HG03520 (cell line): ENCODE data around the gene BNC2.

ENCODE experiments used
- ATAC-seq: cut with Tn5 transposase; IDR thresholded peaks from one replicate; pipeline ENCODE4 v1.9.1; 2021; ENCODE audit warnings: mild to moderate bottlenecking, moderate library complexity; ENCODE audit not compliant: unreplicated experiment

Gene BNC2

GRCh38 chr9:16611983-16612382, 258.5 kb downstream of the BNC2 start:
- ATAC-seq: no peak

GRCh38 chr9:16611001-16611400, 259.5 kb downstream of the BNC2 start:
- no peak for ATAC-seq

DNA sequence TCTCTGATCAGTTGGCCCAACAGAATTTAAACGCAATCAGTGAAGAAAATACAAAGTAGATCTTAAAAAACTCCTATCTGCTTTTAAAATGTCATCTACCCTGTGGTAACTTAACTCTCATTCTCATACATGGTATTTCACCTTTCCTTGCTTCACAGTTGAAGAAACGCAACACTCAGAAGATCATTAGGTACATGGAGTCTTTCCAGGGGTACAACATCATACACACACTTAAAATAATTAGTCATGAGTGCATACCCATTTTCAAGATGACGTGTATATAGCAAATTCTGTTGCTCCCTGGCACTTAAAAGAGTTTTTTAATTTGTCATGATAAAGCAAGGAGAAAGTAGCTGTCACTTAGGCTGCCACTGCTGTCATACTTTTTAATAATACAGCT, 259.9 kb downstream of the BNC2 start:
- ATAC-seq: no peak

- no peak for ATAC-seq
Observed at GRCh38 chr9:16608906-16609305, 261.6 kb downstream of the BNC2 start.

GRCh38 chr9:16602494-16602893, 268.0 kb downstream of the BNC2 start:
- no peak for ATAC-seq

DNA sequence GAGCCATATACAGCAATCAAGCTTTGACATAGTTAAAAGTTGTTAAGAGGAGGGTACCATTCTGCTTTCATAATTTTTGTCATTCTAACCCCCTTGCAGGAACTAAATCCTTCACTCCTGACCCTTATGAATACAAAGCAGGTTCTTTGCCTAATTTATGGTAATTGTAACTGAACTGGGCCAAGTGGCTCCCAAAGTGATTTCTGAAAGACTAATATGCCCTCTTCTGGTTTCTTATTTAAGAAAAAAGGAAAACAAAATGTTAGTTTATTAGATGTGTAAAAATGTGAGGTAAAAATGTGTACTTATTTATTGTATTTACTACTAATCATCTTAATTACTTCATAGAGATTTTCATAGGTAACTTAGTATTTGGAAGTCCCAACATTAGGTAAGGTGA, 268.5 kb downstream of the BNC2 start:
- no peak for ATAC-seq

DNA sequence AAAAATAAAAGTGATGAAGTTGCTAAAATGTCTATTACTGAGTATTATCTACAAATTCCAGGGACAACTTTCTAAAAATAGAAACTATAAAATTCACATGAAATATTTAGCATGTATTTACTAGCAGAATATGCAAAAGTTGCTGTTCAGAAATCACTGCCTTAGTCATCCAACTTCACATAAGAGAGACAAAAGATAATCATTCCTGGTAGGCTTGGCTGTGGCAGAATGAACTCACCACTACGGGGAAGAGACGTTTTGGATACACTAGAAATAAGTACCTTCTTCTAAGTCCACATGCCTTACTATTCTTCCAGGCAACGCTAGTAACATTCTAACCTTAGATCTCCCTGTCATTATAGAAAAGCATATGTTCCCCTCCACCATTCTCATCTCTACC, 272.2 kb downstream of the BNC2 start:
- ATAC-seq: no peak

- no peak for ATAC-seq
Observed at GRCh38 chr9:16597136-16597535, 273.3 kb downstream of the BNC2 start.

DNA sequence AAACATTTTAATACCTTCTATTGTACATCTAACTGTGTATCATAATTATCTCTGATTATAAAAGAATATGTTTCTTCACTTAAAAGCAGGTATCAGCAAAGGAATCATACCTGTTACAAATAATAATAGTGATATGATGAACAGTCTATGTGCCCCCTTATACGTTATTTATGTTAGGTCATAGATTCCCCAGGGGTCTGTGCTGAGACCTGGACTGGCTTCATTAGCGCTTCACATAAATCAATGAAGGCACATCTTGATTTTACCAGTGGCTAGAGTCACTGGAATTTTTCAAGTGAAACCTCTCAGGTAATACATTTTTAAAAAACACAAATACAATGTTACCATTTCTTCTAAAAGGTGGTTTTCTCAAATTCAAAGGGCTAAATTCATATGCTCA, 275.2 kb downstream of the BNC2 start:
- no peak for ATAC-seq

DNA sequence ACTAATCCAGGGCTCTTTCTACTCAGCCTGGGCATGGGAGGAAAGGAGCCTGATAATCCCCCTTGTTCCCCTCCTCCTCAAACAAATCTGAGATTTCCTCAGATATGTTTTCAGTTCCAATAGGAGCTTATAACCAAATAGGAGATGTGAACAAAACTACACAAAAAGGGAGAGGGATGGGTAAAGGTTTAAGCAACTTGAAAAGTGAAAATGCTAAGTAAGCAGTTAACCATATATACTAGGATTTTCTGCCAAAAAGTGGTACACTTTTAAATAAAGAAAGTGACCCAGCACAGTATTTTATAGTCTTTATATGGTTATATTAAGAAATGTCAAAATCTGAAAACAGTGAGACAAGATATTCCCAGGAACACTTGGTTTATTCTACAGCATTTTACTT, 275.7 kb downstream of the BNC2 start:
- no peak for ATAC-seq

DNA sequence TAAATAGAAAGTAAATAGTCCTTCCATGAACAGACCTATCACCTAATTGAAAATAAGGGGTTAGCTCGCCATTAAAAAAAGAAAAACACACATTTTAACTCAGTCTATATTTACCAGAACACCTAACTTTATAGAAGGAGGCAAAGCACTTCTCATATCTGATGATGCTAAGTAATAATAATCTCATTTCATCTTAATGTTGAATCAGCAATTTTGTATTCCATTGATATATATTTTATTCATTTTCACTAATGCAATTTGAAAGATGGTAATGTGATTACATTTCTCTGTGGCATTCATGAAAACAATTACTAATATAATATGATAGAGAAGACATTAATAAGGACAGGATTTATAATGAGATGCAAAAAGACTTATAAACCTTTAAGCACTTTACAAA, 276.7 kb downstream of the BNC2 start:
- ATAC-seq: no peak

- ATAC-seq: no peak
Observed at GRCh38 chr9:16591092-16591491, 279.4 kb downstream of the BNC2 start.

DNA sequence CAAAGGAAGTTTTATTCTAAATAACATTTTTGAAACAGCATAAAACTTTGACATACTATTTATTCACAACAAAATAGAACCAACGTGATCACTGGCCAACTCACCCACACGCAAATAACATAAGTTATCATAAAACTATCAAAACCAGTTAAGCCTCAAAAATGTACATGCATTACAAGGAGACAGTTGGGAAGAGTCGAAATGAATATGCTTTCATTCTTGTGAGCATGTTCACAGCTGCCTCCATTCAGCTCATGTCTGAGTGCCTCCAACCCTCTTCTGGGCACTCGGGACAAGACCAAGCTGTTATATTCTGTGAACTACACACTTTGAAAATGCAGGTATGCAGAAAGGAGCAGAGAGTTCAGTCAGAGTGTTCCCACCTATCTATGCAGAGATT, 284.9 kb downstream of the BNC2 start:
- ATAC-seq: no peak

- no peak for ATAC-seq
Observed at GRCh38 chr9:16579872-16580432, 290.5 kb downstream of the BNC2 start.

DNA sequence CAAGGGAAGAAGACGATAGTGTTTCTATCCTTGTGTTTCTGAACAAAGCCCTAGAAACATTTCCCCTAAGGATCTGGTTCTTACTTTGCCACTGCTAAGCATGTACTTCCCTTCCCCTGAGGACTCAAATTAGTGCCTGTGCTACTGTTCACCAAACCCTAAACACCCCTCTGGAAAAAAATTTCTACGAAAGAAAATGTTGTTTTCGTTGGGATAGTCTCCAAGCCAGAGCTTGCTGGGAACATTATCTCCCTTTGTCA, 294.6 kb downstream of the BNC2 start:
- ATAC-seq: no peak

GRCh38 chr9:16575142-16575985, 295.1 kb downstream of the BNC2 start:
- ATAC-seq: no peak

- no peak for ATAC-seq
Observed at GRCh38 chr9:16572005-16572734, 298.3 kb downstream of the BNC2 start.

DNA sequence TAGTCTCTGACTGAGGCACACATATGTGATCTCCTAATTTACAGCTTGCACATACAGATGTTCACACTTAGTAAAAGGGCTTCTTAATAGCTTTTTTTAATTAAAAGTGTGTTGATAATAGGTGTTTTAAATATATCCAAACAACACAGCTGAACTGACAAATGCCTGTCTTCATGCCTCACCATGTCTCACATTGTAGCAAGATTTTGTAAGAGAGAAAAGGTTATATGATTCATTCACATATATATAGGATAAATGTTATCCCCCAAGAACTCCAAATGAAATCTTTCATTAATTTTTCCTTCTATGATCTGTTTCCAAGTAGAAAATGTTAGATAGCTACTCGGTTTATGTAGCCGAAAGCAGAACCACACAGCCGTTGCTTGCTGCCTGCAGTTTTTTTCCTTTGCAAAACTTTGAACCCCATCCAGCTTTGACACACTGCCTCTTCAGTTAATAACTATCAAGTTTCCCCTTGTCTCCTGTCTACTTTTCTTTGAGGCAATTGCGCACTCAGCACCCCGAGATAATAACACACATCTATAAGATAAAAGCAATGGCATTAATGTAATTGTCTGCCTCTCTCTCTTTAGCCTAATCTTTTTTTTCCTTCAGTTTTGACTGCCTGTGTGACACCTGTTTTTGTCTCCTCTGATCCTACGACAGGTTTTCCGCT, 299.2 kb downstream of the BNC2 start:
- no peak for ATAC-seq

GRCh38 chr9:16563446-16563845, 307.0 kb downstream of the BNC2 start:
- no peak for ATAC-seq

DNA sequence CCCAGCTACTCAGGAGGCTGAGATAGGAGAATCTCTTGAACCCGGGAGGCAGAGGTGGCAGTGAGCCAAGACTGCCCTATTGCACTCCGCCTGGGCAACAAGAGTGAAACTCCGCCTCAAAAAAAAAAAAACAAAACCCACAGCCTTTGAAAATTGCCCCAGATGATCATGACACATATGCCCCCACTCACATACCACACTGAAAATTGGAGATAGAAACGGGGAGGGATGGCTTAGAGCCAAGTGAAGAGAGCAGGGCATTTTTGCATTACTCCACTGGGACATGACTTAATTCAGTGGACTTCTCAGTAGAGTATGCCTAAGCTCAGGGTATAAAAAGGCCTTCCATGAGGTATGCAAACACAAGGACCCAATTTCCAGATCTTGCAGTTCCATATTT, 309.3 kb downstream of the BNC2 start:
- ATAC-seq: no peak

DNA sequence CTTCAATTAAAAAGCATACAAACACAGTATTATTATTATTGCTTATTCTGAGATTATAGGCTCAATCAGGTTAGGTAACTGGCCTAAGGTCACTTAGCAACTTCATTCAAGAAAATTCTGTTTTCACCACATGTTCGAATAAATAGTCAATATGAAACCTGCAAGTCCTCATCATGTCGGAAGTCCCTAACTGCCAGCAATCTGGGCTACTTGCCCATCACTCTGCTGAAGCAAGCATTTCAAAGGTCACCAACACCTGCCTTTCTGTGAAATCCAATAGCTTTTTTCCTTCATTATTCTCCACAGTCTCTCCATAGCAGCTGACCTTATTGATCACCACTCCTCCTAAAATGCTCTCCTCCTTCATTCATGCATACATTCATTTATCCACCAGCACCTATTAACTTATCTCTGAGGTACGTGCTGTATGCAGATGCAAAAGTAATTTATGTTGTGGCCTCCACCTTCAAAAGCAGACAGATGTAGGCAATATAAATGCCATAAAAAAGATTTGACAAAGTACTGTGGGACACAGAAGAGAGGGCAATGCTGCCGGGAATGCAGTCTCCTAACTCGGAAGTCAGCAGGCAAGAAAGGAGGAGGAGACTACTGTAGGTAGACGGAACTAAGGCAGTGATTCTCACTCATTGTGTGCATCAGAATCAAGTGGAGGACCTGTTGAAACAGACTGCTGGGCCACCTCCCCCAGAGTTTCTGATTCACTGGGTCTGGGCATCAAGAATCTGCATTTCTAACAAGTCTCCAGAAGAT, 310.9 kb downstream of the BNC2 start:
- ATAC-seq: no peak
